ENCODE results near the gene SLC36A2.

DNA sequence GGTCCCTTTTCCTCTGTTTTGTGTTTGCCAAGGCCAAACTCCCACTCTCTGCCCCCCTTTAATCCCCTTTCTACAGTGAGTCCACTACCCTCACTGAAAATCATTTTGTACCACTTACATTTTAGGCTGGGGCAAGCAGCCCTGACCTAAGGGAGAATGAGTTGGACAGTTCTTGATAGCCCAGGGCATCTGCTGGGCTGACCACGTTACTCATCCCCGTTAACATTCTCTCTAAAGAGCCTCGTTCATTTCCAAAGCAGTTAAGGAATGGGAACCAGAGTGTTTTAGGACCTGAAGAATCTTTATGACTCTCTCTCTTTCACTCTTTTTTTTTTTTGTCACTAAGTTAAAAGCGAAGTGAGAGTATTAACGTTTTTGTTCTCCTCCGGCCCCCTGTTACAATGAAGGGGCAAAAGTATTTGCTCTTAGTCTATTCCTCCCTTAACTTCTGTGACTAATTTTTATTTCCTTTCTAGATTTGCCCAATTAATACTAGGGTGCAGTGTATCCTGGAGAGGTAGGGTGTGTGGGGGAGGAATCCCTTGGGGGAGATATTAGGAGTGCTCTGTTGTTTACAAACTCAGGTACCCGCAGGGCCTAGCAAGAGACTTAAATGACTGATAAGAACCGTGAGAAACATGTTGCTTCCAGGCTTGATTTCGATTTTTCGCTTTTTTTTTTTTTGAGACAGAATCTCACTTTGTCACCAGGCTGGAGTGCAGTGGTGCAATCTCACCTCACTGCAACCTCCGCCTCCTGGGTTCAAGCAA, 79.7 kb downstream of the SLC36A2 start:
- TF ChIP-seq, protein P1, sequence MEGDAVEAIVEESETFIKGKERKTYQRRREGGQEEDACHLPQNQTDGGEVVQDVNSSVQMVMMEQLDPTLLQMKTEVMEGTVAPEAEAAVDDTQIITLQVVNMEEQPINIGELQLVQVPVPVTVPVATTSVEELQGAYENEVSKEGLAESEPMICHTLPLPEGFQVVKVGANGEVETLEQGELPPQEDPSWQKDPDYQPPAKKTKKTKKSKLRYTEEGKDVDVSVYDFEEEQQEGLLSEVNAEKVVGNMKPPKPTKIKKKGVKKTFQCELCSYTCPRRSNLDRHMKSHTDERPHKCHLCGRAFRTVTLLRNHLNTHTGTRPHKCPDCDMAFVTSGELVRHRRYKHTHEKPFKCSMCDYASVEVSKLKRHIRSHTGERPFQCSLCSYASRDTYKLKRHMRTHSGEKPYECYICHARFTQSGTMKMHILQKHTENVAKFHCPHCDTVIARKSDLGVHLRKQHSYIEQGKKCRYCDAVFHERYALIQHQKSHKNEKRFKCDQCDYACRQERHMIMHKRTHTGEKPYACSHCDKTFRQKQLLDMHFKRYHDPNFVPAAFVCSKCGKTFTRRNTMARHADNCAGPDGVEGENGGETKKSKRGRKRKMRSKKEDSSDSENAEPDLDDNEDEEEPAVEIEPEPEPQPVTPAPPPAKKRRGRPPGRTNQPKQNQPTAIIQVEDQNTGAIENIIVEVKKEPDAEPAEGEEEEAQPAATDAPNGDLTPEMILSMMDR (tag by site-specific recombination; IDR thresholded peaks at IDR 0.05) = no peak
- no peak for TF ChIP-seq HOXC10 (CRISPR knock-in tag; IDR thresholded peaks at IDR 0.05)
- TF ChIP-seq, protein P2, sequence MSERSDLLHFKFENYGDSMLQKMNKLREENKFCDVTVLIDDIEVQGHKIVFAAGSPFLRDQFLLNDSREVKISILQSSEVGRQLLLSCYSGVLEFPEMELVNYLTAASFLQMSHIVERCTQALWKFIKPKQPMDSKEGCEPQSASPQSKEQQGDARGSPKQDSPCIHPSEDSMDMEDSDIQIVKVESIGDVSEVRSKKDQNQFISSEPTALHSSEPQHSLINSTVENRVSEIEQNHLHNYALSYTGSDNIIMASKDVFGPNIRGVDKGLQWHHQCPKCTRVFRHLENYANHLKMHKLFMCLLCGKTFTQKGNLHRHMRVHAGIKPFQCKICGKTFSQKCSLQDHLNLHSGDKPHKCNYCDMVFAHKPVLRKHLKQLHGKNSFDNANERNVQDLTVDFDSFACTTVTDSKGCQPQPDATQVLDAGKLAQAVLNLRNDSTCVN (tag by site-specific recombination; optimal IDR thresholded peaks at IDR 0.05) = no peak

All from HEK293 (cell line).